HFF-Myc (cell line): ENCODE measurements around the gene PCNX3.

Experiments used
- DNase-seq: peaks from one replicate; pipeline ENCODE4 v3.0.0-alpha.2; 2011; ENCODE audit warnings: low read depth; ENCODE audit errors: extremely low read depth
- H3K4me3 ChIP-seq: replicated peaks from 2 replicates; pipeline ENCODE4 v1.5.1; 2011; ENCODE audit warnings: low read depth, mild to moderate bottlenecking, control low read depth, low read length
- TF ChIP-seq, protein P1 (sequence below): IDR thresholded peaks from 2 replicates; pipeline ENCODE4 v1.5.1; 2012; ENCODE audit warnings: mild to moderate bottlenecking, low read depth, low read length, control low read depth; ENCODE audit errors: missing control alignments

The PCNX3 gene

DNA sequence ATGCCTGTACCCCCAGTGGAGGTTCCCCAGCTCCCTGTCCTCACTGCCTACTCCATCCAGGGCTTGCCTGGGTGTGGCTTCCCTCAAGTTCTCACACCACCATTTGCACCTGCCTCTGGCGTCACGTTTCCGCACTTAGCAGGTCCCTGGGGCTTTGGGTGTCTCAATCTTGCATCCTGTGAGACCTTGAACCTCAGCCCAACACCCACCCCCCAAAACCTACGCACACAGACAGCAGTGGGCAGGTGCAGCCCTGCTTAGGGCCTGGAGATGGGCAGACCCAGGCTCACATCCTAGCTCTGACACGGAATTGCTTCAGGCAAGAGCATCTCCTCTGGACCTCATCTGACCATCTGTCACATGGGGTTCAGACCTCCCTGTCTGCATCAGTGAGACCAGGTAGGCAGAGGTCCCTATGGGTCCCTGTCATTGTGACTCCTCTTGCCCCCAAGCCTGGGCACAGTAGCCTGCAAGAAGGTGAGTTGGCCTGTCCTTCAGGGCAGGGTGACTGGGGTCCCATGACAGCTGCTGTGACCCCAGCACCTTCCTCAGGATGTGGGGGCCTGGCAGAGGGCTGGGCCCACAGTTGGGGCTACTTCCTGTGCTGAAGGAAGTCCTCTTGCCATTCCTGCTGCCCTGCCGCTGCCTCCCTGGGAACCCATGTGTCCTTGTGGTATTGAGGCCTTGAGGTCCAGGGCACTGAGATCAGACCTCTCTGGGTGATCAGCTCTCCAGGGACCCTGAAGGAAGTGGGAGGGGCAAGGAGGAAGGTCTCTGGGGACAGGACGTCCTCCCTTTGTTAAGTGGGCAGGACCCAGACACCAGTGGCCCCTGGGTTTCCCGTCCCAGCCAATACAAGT is 24.3 kb downstream of the PCNX3 start:
- no peak for DNase-seq
- TF ChIP-seq, protein P1, sequence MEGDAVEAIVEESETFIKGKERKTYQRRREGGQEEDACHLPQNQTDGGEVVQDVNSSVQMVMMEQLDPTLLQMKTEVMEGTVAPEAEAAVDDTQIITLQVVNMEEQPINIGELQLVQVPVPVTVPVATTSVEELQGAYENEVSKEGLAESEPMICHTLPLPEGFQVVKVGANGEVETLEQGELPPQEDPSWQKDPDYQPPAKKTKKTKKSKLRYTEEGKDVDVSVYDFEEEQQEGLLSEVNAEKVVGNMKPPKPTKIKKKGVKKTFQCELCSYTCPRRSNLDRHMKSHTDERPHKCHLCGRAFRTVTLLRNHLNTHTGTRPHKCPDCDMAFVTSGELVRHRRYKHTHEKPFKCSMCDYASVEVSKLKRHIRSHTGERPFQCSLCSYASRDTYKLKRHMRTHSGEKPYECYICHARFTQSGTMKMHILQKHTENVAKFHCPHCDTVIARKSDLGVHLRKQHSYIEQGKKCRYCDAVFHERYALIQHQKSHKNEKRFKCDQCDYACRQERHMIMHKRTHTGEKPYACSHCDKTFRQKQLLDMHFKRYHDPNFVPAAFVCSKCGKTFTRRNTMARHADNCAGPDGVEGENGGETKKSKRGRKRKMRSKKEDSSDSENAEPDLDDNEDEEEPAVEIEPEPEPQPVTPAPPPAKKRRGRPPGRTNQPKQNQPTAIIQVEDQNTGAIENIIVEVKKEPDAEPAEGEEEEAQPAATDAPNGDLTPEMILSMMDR: no peak
- no peak overlapping the region for H3K4me3 ChIP-seq

DNA sequence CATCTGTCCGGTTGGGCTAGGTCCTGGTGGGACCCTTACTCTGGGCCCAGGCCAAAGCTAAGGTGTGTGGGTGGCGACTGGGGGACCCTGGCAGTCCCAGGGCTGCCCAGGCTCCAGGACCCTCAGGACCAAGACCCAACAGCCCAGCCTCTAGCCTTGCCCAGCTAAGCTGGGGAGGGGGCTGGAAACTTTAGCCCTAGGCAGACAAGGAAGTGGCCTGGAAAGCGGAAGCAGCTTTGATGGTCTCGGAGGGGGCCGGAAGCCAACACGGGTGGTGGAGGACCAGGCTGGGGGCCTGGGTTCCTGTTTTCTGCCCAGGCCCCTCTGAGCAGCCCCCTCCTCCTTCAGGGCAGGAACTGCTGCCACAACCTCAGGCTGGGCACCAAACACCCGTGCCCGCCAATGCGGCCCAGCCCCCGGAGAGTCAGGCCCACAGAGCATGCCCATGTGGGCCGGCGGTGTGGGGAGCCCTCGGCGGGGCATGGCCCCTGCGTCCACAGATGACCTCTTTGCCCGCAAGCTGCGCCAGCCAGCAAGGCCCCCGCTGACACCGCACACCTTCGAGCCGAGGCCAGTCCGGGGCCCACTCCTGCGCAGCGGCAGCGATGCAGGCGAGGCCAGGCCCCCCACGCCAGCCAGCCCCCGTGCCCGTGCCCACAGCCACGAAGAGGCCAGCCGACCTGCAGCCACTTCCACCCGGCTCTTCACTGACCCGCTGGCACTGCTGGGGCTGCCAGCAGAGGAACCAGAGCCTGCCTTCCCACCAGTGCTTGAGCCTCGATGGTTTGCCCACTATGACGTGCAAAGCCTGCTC is 25.1 kb downstream of the PCNX3 start:
- TF ChIP-seq, protein P1: no peak
- no peak for DNase-seq
- H3K4me3 ChIP-seq: no peak overlapping the region

DNA sequence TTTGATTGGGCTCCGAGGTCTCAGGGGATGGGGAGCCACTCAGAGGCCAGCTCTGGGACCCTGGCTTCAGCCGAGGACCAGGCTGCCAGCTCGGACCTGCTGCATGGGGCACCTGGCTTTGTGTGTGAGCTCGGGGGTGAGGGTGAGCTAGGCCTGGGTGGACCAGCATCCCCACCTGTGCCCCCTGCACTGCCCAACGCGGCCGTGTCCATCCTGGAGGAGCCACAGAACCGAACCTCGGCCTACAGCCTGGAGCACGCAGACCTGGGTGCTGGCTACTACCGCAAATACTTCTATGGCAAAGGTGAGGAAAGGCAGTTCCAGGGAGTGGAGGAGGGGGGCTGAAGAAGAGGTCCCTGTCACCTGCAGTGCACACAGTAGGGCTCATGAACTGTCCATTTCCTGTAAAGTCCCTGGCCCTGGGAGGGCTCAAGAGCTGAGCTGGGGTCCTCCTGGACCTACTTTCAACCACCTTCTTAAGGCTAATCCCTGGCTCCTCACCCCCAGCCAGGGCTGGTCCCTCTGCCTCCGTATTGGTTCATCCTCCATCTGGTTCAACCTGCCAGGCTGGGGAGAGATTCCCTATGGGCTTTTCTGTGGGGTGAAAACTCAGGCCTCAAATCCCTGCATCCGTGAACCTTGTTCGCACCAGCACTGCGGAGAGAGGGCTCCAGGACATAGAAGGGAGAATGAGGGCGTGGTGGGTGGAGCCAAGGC is 25.9 kb downstream of the PCNX3 start:
- no peak for DNase-seq
- TF ChIP-seq, protein P1: no peak
- H3K4me3 ChIP-seq: no peak overlapping the region

GRCh38 chr11:65642014-65642671 is 26.6 kb downstream of the PCNX3 start:
- no peak for DNase-seq
- TF ChIP-seq, protein P1: no peak
- H3K4me3 ChIP-seq: peak overlapping the region; percentile 5; the same call in 1 of the 2 replicates

DNA sequence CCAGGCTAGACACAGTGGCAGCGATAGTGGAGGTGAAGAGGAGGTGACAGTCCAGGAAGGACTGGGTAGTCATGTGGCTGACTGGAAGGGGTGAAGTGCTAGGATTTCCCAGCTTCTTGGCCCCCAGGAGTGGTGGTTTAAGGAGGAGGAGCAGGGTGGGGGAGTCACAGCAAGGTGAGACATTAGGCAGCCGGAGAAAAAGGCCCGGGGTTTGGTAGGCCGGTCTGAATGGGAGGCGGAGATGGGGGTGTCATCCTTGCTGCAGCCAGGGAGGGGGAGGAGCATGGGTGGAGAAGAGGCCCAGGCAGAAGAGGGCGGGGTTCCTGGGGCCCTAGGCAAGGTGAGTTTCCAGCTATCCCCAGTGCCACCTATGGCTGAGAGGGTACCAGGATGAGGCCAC is 28.4 kb downstream of the PCNX3 start:
- no peak overlapping the region for H3K4me3 ChIP-seq
- no peak for DNase-seq
- TF ChIP-seq, protein P1: no peak

GRCh38 chr11:65644837-65645236 is 29.3 kb downstream of the PCNX3 start:
- no peak overlapping the region for H3K4me3 ChIP-seq
- DNase-seq: no peak
- TF ChIP-seq, protein P1: no peak
